GM19397 (cell line): ENCODE results near the gene RIN2.
"Not testable (repeated sequence)": the region's sequence is repeated elsewhere in the genome, so short reads cannot be mapped to it uniquely, and the experiment has no call there.

Experiments used
- ATAC-seq: cut with Tn5 transposase; IDR thresholded peaks from one replicate; pipeline ENCODE4 v1.9.1; 2021; ENCODE audit warnings: mild to moderate bottlenecking, moderate library complexity; ENCODE audit not compliant: unreplicated experiment

The RIN2 gene

DNA sequence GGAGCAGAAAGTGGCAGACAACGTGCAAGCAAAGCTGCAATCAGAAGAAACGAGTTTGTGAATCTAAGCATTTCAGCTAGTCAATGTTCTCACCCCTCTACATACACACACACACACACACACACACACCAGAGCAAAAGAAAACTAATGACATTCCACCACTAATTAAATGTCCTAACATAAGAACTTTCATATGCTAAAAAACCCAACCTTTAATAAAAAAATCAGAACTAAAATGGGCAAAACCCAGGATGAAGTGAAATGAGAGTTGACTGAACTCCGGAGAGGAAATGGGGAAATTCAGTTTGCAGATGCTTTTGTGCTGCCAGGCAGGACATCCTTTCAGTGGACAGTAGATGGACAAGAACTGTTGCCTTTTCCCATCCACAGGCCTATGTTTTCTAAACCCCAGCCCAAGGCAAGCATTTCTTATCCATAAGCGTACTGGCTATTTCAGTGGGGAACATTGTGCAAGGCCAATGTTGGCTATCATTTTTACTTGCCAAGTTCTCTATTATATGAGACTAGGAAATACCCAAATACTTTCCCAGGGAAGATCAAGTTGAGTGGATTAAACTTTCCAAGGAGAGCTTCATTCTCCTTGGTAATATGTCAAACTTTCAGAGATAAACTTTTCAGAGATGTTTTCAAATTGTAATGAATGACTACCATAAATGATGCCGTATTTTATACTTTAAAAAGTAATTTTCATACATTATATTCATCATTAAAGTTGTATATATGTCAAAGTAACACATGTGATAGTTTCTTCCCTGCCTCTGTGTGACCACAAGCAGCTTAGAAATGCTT lies 27.3 kb downstream of the RIN2 start:
- ATAC-seq = no peak

DNA sequence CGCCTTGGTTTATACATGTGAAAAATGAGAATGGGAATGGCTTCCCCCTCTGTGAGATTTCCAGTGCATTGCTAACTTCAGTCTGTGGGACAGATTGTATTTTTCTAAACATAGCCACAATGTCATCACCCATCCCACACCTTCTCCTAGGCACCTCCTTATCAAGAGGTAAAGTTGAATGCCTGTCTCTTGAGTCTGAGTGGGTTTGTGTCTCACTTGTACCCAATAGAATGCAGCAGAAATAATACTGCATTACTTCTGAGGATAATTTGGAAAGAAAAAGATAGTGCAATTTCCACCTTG lies 27.9 kb downstream of the RIN2 start:
- no peak for ATAC-seq

DNA sequence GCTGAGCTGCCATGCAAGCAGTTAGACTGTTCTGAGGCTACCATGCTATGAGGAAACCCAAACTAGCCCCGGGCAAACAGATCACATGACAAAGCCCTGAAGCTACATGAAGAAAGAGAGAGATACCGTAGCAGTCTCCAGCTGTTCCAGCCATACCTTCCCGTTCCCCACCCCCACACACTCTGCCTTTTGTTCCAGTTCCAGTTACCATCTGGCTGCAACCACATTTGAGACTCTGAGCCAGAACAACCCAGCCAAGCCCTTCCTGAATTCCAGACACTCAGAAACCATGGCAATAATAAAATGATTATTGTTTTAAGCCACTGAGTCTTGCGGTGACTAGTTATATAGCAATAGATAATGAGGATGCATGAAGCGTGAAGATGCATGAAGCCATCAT lies 28.3 kb downstream of the RIN2 start:
- ATAC-seq = no peak

DNA sequence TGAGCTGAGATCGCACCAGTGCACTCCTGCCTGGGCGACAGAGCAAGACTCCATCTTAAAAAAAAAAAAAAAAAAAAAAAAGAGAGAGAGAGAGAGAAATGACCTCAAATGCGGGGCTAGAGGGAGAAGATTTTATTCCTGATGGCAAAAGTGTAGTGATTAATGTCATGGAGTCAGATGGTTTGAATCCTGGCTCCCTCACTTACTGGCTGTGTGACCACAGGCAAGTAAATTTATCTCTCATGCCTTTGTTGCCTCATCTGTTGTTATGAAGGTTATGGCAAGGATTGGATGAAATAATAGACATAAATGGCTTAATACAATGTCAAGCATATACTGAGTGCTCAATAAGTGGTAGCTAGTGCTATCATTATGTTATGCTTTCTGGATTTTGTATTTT lies 29.3 kb downstream of the RIN2 start:
- ATAC-seq = no peak

DNA sequence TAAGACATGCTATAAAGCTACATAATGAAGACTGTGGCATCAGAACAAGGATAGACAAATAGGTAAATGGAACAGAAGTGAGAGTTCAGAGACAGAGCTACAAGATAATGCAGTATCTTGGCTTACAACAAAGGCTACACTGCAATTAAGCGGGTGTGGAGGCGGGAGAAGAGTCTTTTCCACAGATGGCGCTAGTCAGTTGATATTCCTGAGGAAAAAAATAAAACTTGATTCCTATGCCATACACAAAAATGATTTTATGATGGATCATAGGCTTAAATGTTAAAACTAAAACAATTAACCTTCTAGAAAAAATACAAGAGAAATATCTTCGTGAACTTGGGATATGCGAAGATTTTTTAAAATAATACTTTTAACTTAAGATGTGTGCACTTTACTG lies 31.0 kb downstream of the RIN2 start:
- ATAC-seq = no peak

DNA sequence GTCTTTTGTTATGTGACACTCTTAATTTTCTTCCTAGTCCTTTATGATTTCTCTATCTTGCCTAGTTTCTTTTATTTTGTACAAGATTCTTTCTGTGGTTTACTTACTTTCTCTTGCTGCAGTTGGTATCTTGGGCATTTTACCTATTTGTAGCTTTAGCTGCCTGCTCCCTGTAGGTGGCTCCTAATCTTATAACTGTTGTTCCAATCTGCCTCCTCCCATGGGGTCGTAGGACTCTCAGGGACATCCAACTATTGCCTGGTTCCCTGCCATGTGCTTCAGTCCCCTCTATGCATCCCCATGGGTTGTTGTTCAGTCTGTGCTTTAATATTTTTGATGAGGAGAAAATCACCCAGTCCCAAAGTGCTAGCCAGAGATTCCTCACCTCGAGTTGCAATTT lies 31.4 kb downstream of the RIN2 start:
- no peak for ATAC-seq

DNA sequence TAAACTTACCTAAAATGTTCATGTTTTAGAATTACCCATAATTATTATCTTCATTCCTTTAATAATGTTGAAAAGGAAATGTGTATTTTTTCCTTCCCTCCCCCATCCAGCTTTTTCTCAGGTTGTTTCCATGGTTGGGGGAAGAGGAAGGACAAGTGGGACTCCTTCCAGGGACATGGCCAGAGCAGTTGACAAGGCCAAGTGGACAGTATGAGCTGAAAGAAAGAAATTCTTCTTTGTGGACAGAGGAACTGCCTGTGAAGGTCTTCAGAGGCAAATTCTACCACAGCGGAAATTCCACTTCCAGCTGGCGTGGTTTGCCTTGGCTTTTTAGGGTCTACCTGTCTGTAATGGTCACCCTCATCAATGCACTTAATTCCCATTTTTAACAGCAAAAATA lies 33.8 kb downstream of the RIN2 start:
- ATAC-seq = no peak

DNA sequence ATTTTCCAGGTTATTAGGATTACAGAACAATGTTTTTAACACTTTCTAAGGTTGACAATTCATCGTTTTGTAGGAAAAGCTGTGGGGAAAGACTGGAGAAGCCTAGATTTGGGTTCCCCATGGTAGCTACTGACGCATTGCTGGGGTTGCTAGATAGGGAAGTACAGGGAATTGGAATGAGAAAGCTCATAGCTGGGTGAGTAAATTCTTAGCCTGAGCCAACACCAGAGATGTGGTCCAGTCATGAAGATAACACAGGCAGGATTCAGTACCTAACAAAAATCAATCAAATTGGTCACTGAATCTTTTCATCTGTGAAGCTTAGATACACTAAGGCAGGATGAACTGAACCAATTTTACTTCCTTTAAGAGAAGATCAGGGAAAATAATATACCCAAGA lies 35.7 kb downstream of the RIN2 start:
- ATAC-seq = no peak

DNA sequence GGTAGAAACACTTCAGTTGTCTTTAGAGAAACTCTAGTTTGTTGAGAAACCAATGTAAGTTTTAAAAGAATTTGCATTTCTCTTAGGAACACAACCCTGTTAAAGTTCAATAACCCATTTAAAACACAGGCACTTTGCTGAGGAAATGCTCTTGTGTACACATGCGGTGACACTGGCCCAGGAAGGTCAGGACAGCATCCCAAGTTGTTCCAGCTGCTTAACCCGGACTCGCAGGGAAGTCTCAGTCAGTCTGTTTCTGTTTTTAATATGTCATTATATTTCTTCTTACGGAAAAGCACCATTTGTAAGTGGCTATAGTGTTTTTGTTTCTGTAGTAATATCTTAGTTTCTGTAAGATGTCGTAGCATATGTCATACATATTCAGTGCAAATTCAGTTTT lies 36.9 kb downstream of the RIN2 start:
- no peak for ATAC-seq

DNA sequence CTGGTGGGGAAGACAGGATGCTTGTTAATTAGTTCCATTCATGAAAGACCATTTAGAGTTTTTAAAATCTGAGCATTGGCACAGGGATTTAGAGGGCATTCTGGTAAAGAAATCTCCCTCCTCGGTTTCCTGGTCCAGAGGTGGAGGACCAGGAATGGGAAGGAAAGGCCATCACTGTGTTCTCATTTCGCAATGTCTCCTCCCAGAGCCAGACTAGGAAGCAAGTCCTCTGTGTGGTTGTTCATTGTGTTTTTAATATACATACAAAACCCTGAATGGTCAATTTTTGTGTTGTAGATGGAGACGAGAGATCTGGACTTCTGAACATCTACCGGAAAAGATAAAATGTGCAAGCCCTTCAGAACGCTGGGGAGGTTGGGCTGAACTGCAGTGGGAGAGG lies 41.3 kb downstream of the RIN2 start:
- no peak for ATAC-seq

DNA sequence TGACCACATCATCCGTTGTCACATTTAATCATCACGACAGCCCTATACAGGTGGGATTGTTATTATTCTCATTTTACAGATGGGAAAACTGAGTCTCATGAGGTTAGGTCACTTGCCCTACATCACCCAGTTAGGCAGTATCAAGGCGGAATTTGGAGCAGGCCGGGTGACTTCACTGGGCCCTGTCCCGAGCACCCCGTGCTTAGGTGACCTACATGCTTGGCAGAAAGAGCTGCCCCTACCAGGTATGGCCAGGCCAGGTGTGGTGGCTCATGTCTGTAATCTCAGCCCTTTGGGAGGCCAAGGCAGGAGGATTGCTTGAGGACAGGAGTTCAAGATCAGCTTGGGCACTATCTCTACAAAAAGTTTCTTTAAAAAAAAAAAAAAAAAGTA lies 44.0 kb downstream of the RIN2 start:
- no peak for ATAC-seq

DNA sequence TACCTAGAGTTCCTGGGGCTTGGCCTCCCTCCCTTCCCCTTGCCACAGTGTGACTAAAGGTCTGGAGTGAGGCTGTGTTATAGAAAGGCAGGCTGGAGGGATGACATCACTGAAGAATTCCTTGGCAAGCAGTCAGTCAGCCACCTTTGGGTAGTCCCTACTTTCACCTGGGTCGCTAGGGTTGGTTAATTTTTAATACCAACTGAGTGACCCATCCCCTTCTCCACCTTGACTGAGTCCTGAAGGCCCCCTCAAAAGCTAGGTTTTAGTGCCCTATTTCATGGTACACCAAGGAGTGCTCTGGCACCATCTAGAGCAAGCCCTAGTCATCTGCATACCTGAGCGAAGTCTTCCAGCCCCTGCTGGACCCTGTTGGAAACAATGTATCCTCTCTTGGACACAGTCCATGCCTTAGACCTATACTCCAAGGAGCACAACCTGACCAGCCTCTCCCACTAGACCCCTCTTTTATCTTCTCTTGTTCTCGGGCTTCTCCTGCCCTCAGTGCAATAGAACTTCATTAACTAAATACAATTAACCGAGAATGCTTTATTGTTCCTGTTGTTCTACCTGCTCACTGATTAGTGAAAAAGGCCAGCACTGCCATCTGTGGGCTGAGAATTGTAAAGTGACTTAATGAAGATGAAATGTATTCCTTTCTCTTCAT lies 44.6 kb downstream of the RIN2 start:
- ATAC-seq = no peak

DNA sequence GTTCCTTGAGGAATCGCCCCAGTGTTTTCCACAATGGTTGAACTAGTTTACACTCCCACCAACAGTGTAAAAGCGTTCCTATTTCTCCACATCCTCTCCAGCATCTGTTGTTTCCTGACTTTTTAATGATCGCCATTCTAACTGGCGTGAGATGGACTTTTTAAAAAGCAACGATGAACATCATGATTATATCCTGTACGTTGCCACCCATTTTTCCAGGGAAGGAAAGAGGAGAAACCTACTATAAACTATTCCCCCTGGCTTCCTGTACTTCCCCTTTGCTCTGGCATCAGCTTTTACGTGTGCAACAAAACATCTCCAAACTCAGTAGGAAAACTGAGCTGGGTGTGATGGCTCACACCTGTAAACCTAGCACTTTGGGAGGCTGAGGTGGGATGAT lies 48.2 kb downstream of the RIN2 start:
- ATAC-seq = not testable (repeated sequence)

DNA sequence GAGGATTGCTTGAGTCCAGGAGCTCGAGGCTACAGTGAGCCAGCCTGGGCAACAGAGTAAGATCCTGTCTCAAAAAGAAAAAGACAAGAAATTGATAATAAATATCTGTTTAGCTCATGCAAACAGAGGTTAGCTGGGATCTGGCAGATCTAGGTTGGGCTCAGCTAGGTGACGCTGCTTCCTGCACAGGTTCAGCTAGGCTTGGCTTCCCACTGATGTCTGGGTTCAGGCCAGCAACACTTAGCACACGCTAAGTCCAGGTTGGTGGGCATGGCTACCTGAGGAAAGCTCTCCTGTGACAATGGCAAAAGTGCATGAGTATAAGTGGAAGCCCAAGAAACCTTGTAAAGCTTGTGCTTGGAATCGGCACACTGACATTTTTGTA lies 48.7 kb downstream of the RIN2 start:
- no peak for ATAC-seq

DNA sequence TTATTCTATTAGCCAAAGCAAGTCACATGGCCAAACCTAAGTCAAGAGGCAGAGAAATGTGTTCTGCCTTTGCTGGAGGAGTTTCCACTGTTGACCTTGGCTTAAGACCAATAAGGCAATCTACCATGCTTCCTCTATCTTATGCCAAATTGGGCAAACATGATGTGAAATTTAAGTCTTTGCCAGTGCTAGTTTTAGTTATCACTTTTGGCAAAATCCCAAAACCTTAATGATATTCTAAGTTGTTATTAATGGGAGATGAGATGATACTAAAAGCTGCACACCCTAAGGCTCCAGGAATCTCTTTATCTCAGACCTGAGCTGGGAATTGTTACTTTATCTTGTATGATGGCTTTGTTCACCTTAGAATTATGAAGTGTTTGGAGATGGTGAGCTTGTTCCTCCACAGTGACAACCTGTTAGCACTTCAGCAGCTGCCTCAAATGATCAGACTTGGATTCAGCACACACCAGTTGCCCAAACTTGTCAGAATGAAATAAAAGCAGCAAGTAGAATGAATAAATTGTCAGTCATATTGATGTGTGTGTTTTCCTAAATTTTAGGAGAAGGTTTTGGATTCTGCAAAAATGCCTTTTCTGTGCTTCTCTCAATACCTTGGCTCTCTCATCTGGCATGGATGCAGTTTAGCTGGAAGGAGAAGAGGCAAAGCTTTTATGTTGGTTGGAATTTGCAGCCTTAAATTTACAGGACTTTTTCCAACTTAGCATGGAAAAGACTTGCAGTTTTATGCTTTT lies 49.3 kb downstream of the RIN2 start:
- ATAC-seq = no peak
